ENCODE data around the gene SCFD1. TPM values are rescaled to one million over a fixed set of nuclear protein-coding genes. Genes with fewer than 3 reads are reported as not detected.

Gene SCFD1
- total RNA-seq, 1 donor from 2014 or later: 34.8 TPM

GRCh38 chr14:30771595-30771994 lies 149.5 kb downstream of the SCFD1 start:
- intact Hi-C loops (cut with micrococcal nuclease): no loop called here
- no peak for TF ChIP-seq CTCF (IDR thresholded peaks at IDR 0.05; ENCODE audit: borderline replicate concordance)
- no peaks in the 10 kb centered on the region for H3K4me1 ChIP-seq
- no peak for DNase-seq
- H3K4me3 ChIP-seq: no peak overlapping the region
- H3K9me3 ChIP-seq (replicated peaks): no peaks in the 10 kb centered on the region
- no peak overlapping the region for H3K27ac ChIP-seq (replicated peaks)
- no peaks in the 10 kb centered on the region for H3K36me3 ChIP-seq
- peaks cover 38% of the 10 kb centered on the region for H3K27me3 ChIP-seq (ENCODE audit: low read depth)

GRCh38 chr14:30779210-30779609 lies 157.1 kb downstream of the SCFD1 start:
- H3K4me3 ChIP-seq: no peak overlapping the region
- H3K27me3 ChIP-seq (ENCODE audit: low read depth): peaks cover 5% of the 10 kb centered on the region
- no peak overlapping the region for H3K27ac ChIP-seq (replicated peaks)
- no peaks in the 10 kb centered on the region for H3K4me1 ChIP-seq
- DNase-seq: no peak
- no peaks in the 10 kb centered on the region for H3K9me3 ChIP-seq (replicated peaks)
- intact Hi-C loops (cut with micrococcal nuclease): no loop called here
- no peak for TF ChIP-seq CTCF (IDR thresholded peaks at IDR 0.05; ENCODE audit: borderline replicate concordance)
- no peaks in the 10 kb centered on the region for H3K36me3 ChIP-seq

Other genes starting within 250 kb of the SCFD1 start
- 7.6 TPM for gene G2E3, start 63.2 kb upstream of the SCFD1 start, total RNA-seq